Hematopoietic multipotent progenitor cell treated with erythropoietin and hydrocortisone succinate and interleukin-3 and kit ligand, for 4 days (in vitro differentiated cells): ENCODE measurements around the gene GLIS1.

ENCODE experiments used
- DNase-seq: peaks from one replicate; pipeline ENCODE4 v3.0.0-alpha.2; 2015

Gene GLIS1

GRCh38 chr1:53606197-53606596 is 132.8 kb downstream of the GLIS1 start:
- DNase-seq: no peak

GRCh38 chr1:53605181-53605580 is 133.8 kb downstream of the GLIS1 start:
- DNase-seq: no peak

- DNase-seq: no peak
These were observed 134.6 kb downstream of the GLIS1 start for GRCh38 chr1:53604291-53604919.

- no peak for DNase-seq
These were observed 135.5 kb downstream of the GLIS1 start for GRCh38 chr1:53603431-53603830.

GRCh38 chr1:53601867-53602775 is 136.8 kb downstream of the GLIS1 start:
- DNase-seq: no peak

GRCh38 chr1:53601031-53601745 is 137.8 kb downstream of the GLIS1 start:
- no peak for DNase-seq

- no peak for DNase-seq
These were observed 138.4 kb downstream of the GLIS1 start for GRCh38 chr1:53600561-53600960.

- DNase-seq: no peak
These were observed 139.0 kb downstream of the GLIS1 start for GRCh38 chr1:53600001-53600400.

- no peak for DNase-seq
These were observed 139.5 kb downstream of the GLIS1 start for GRCh38 chr1:53599481-53599880.

GRCh38 chr1:53598966-53599365 is 140.0 kb downstream of the GLIS1 start:
- no peak for DNase-seq

GRCh38 chr1:53595906-53596305 is 143.1 kb downstream of the GLIS1 start:
- no peak for DNase-seq

- DNase-seq: no peak
These were observed 144.4 kb downstream of the GLIS1 start for GRCh38 chr1:53594391-53595180.

GRCh38 chr1:53593758-53594380 is 145.1 kb downstream of the GLIS1 start:
- DNase-seq: peak; percentile 64

- no peak for DNase-seq
These were observed 145.8 kb downstream of the GLIS1 start for GRCh38 chr1:53592985-53593757.

GRCh38 chr1:53592521-53592982 is 146.4 kb downstream of the GLIS1 start:
- peak; percentile 51 for DNase-seq

GRCh38 chr1:53591924-53592323 is 147.0 kb downstream of the GLIS1 start:
- DNase-seq: no peak

GRCh38 chr1:53590531-53591515 is 148.1 kb downstream of the GLIS1 start:
- no peak for DNase-seq

- no peak for DNase-seq
These were observed 148.9 kb downstream of the GLIS1 start for GRCh38 chr1:53590104-53590503.

GRCh38 chr1:53589043-53589887 is 149.7 kb downstream of the GLIS1 start:
- DNase-seq: no peak
